Neuron (in vitro differentiated cells): Measurements from ENCODE around the gene RAD51B.

Experiments used
- H2AFZ ChIP-seq: one replicate; pipeline ENCODE4 v1.6.1; 2013; ENCODE audit warnings: low read depth, mild to moderate bottlenecking, inconsistent platforms, low read length, moderate library complexity
- H3K27me3 ChIP-seq: one replicate; pipeline ENCODE4 v1.6.1; 2013; ENCODE audit warnings: low read length; ENCODE audit not compliant: insufficient read depth
- H3K36me3 ChIP-seq: one replicate; pipeline ENCODE4 v1.6.1; 2013; ENCODE audit warnings: low read length; ENCODE audit not compliant: insufficient read depth
- H3K4me1 ChIP-seq: one replicate; pipeline ENCODE4 v1.6.1; 2013; ENCODE audit warnings: low read length; ENCODE audit not compliant: insufficient read depth
- H3K4me3 ChIP-seq: 2 replicates; pipeline ENCODE4 v1.5.1; 2013; ENCODE audit warnings: mild to moderate bottlenecking, low read length, moderate library complexity
- H3K9me3 ChIP-seq: one replicate; pipeline ENCODE4 v1.6.1; 2013; ENCODE audit warnings: low read length

Gene RAD51B

GRCh38 chr14:68246786-68247105, 427.2 kb downstream of the RAD51B start:
- Histone ChIP-seq H3K27me3 (no peaks in the 10 kb centered on the region), H3K4me1 (peaks cover 59% of the 10 kb centered on the region), H3K36me3 (no peaks in the 10 kb centered on the region), H3K4me3 (no peak overlapping the region), H3K9me3 (no peaks in the 10 kb centered on the region), H2AFZ (no peak overlapping the region)

- no peaks in the 10 kb centered on the region for H3K36me3 ChIP-seq
- no peaks in the 10 kb centered on the region for H3K9me3 ChIP-seq
- H3K4me1 ChIP-seq, result peaks cover 59% of the 10 kb centered on the region
- H3K4me3 ChIP-seq, result no peak overlapping the region
- no peaks in the 10 kb centered on the region for H3K27me3 ChIP-seq
- H2AFZ ChIP-seq, result no peak overlapping the region
Measured at GRCh38 chr14:68247274-68247673, 427.7 kb downstream of the RAD51B start.

DNA sequence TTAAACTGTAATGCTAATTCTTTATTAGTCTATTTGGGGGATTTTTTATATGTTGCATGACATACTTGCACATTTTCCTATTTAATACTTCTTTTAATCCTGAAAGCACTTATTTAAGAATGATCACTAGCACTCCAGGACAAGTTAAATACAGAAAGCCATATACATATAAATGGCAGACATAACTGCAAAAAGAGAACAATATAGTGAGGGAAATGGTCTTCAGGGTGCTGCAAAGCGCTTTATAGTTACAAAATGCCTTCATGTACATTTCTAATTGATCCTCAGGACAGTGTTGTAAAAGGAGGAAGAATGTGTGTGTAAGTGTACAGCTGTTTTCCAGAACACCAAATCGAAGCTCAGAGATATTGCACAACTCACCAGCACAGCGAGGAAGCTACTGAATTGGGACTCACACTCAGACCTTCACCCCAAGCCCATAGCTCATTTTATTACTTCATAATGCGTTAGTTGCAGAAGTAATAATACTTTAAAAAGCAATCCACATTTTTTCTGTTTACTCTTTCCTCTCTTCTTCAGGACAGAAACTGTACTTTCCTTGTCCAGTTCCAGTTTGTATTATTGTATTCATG, 428.2 kb downstream of the RAD51B start:
- Histone ChIP-seq H3K36me3 (no peaks in the 10 kb centered on the region), H2AFZ (no peak overlapping the region), H3K4me3 (no peak overlapping the region), H3K9me3 (no peaks in the 10 kb centered on the region), H3K4me1 (peaks cover 59% of the 10 kb centered on the region), H3K27me3 (no peaks in the 10 kb centered on the region)

DNA sequence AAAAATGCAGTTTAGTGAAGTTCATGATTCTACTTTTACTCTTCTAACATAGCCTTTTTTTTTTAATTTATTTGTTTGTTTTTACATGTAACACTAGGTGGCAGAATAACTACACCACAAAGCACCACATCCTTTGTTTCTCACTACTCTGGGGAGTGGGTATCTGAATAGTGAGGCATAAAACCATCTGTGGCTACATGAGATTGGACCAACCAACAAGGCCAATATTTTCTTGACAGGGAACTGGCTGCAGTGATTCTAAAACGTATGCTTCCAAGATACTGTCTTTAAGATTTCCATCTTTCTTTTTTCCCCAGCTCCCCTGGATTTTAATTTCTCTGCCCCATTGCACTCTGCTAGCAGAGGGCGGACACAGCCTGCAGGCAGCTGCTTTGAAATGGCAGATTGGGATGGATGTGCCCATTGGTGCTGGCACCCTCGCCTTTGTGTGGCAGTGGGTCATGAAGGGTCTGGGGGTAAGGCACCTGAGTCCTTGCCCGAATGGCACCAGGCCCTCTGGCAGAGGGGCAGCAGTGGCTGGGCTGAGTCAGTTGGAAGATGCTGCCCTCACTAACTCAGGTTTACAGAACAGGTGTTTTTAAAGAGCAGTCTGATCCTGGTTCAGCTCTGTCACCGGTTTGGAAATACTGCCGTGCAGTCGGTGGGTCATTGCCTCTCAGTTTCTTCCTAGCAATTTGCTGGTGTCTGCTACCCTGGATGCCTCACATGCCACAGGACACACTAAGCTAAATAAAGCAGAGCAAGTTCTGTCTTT, 429.1 kb downstream of the RAD51B start:
- H3K9me3 ChIP-seq, result no peaks in the 10 kb centered on the region
- no peak overlapping the region for H3K4me3 ChIP-seq

DNA sequence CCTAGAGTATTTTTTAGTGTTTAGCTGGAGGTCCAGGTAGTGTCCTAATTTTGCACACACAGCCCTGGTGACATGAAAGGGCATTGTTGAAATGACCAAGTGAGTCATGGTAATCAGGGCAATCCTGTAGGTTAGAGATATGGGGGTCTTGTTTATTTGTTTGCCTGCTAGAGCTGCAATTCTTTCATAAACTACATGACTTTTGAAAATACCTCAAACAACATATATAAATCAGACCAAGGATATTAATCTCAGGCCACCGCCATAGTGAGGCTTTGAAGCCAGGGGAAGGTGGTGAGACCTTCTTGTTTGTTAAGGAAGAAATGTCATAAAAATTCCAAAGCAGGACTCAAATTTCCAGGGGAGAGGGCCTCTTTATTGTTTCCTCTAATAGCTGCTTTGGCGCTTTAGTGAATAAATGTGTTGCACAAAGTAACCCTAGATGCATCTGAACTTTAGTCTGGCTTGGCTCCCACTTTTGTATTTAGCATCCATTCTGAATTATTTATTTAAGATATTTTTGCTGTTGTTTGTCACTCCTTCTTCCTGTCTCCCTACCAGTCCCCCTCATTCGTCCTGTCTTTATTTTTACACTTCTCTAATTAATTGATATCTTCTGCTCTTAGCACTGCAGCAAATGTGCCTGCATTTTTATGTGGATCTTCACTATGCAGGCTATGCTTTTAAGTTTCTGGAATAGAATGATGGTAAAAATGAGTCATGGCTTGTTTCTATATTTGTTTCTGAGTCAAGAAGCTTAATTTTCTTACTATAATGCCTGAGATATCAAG, 430.3 kb downstream of the RAD51B start:
- Histone ChIP-seq H3K4me3 (no peak overlapping the region), H3K27me3 (no peaks in the 10 kb centered on the region), H3K36me3 (no peaks in the 10 kb centered on the region), H2AFZ (no peak overlapping the region), H3K9me3 (no peaks in the 10 kb centered on the region), H3K4me1 (peaks cover 49% of the 10 kb centered on the region)

More for the DNA sequence above, 429.1 kb downstream of the RAD51B start:
- Histone ChIP-seq H2AFZ (no peak overlapping the region), H3K27me3 (no peaks in the 10 kb centered on the region), H3K36me3 (no peaks in the 10 kb centered on the region), H3K4me1 (peaks cover 55% of the 10 kb centered on the region)

- Histone ChIP-seq H3K36me3 (no peaks in the 10 kb centered on the region), H2AFZ (no peak overlapping the region), H3K27me3 (no peaks in the 10 kb centered on the region), H3K4me1 (peaks cover 48% of the 10 kb centered on the region), H3K9me3 (no peaks in the 10 kb centered on the region), H3K4me3 (no peak overlapping the region)
Measured at GRCh38 chr14:68250927-68251768, 431.6 kb downstream of the RAD51B start.

GRCh38 chr14:68251769-68252100, 432.2 kb downstream of the RAD51B start:
- Histone ChIP-seq H2AFZ (no peak overlapping the region), H3K4me1 (peaks cover 49% of the 10 kb centered on the region), H3K4me3 (no peak overlapping the region), H3K9me3 (no peaks in the 10 kb centered on the region), H3K27me3 (no peaks in the 10 kb centered on the region), H3K36me3 (no peaks in the 10 kb centered on the region)

- Histone ChIP-seq H3K4me3 (no peak overlapping the region), H3K27me3 (no peaks in the 10 kb centered on the region), H3K36me3 (no peaks in the 10 kb centered on the region), H3K9me3 (no peaks in the 10 kb centered on the region), H3K4me1 (peaks cover 43% of the 10 kb centered on the region), H2AFZ (no peak overlapping the region)
Measured at GRCh38 chr14:68253160-68253780, 433.7 kb downstream of the RAD51B start.

- H3K4me3 ChIP-seq, result no peak overlapping the region
- H2AFZ ChIP-seq, result no peak overlapping the region
- peaks cover 36% of the 10 kb centered on the region for H3K4me1 ChIP-seq
- no peaks in the 10 kb centered on the region for H3K9me3 ChIP-seq
- H3K27me3 ChIP-seq, result no peaks in the 10 kb centered on the region
- no peaks in the 10 kb centered on the region for H3K36me3 ChIP-seq
Measured at GRCh38 chr14:68253878-68254528, 434.4 kb downstream of the RAD51B start.

DNA sequence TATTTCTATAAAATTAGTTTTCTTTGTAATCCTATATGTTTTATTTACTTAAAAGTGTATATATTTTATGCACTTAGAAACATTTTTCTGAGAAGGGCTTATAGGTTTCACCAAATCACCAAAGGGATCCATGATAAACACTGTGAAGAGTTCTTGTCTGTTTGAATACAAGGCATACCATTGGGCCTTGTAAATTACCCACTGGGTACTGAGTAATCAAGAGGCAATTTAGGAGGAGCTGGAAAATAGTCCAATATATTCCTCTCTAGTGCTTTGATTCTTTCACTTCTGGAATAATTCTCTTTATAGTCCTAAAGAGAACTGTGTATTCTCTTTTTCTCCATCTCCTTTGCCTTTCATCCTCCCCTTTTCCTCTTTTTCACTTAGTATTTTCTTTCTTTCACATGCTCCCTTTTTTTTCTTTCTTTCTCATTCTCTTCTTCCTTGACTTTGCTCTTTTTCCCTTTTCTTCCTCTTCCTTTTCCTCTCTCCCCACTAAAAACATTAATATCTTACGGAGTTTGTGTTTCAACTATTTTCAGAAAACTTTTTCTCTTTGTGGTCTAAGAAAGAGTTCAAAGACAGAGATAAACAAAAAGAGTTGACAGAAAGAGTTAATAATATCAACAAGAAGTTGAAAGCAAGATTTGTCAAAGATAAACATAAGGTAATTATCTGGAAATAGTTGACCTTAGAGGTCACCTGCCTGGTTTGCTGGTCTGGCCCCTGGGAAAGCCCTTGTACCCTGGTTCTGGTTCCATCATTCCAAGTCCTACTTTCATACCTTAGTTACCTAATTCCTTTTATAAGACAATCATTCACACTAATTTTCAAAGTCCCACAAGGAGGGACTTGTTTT, 435.3 kb downstream of the RAD51B start:
- Histone ChIP-seq H2AFZ (no peak overlapping the region), H3K4me1 (peaks cover 28% of the 10 kb centered on the region)

GRCh38 chr14:68255693-68256178, 436.2 kb downstream of the RAD51B start:
- peaks cover 28% of the 10 kb centered on the region for H3K4me1 ChIP-seq
- H2AFZ ChIP-seq, result no peak overlapping the region
- no peaks in the 10 kb centered on the region for H3K9me3 ChIP-seq
- H3K4me3 ChIP-seq, result no peak overlapping the region
- no peaks in the 10 kb centered on the region for H3K36me3 ChIP-seq
- no peaks in the 10 kb centered on the region for H3K27me3 ChIP-seq

More for the DNA sequence above, 435.3 kb downstream of the RAD51B start:
- H3K36me3 ChIP-seq, result no peaks in the 10 kb centered on the region
- no peaks in the 10 kb centered on the region for H3K9me3 ChIP-seq
- H3K4me3 ChIP-seq, result no peak overlapping the region
- H3K27me3 ChIP-seq, result no peaks in the 10 kb centered on the region
